Left cardiac atrium (tissue), 4 donors: Measurements from ENCODE around the gene ANKRD17. TPM values are rescaled to one million over a fixed set of nuclear protein-coding genes. Genes with fewer than 3 reads are reported as not detected.
A peak's percentile ranks its signal among the peaks of the same experiment; 100 is the strongest.
"Not testable (repeated sequence)": the region's sequence is repeated elsewhere in the genome, so short reads cannot be mapped to it uniquely, and the experiment has no call there.

ENCODE experiments used
- ATAC-seq, 2 donors: fragments of 200-7000 bp; cut with Tn5 transposase; one replicate each; pipeline ENCODE4 v1.9.1; 2020; ENCODE audit warnings: mild to moderate bottlenecking in 2 of 2, moderate library complexity in 2 of 2
- DNase-seq: peaks from one replicate; pipeline ENCODE4 v3.0.0-alpha.2; 2020
- intact Hi-C, 2 donors: fragments of 100-400 bp; cut with DNase I; formaldehyde crosslinking; loops; one replicate each; pipeline versions ENCODE4 v1.14.1 to v1.15.1; 2022 to 2023
- long read RNA-seq: library from polyadenylated mRNA; unstranded; transcript quantifications from one replicate; pipeline ENCODE4 v2.0.0, GENCODE V29; 2021
- total RNA-seq, 2 donors: library from RNA; stranded (reverse); fragmentation: NEBNext Ultra II Directional; extraction: Animal tissue kit (Norgen Biotek cat#: 25700); gene quantifications; one replicate each; pipeline ENCODE4 v1.2.1, GENCODE V29; 2021
- donor health status: DM: no; HTN: yes; CAD: no.
- donor health status: DM: no; HTN: yes; CAD: no; lungs with severe emphysema.
- donor health status: DM: yes; HTN: yes; CAD: no.
- donor health status: Dilated cardiomyopathy.

Gene ANKRD17, protein sequence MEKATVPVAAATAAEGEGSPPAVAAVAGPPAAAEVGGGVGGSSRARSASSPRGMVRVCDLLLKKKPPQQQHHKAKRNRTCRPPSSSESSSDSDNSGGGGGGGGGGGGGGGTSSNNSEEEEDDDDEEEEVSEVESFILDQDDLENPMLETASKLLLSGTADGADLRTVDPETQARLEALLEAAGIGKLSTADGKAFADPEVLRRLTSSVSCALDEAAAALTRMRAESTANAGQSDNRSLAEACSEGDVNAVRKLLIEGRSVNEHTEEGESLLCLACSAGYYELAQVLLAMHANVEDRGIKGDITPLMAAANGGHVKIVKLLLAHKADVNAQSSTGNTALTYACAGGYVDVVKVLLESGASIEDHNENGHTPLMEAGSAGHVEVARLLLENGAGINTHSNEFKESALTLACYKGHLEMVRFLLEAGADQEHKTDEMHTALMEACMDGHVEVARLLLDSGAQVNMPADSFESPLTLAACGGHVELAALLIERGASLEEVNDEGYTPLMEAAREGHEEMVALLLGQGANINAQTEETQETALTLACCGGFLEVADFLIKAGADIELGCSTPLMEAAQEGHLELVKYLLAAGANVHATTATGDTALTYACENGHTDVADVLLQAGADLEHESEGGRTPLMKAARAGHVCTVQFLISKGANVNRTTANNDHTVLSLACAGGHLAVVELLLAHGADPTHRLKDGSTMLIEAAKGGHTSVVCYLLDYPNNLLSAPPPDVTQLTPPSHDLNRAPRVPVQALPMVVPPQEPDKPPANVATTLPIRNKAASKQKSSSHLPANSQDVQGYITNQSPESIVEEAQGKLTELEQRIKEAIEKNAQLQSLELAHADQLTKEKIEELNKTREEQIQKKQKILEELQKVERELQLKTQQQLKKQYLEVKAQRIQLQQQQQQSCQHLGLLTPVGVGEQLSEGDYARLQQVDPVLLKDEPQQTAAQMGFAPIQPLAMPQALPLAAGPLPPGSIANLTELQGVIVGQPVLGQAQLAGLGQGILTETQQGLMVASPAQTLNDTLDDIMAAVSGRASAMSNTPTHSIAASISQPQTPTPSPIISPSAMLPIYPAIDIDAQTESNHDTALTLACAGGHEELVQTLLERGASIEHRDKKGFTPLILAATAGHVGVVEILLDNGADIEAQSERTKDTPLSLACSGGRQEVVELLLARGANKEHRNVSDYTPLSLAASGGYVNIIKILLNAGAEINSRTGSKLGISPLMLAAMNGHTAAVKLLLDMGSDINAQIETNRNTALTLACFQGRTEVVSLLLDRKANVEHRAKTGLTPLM (N-terminal part only)
- 10 to 100 TPM; 46.0 to 56.4 TPM for total RNA-seq
- long read RNA-seq, partial matches to known transcripts: 25 of 33 reads
- long read RNA-seq, other reads (novel, unspliced or antisense): 8 of 33 reads

- intact Hi-C loops: loop anchor here (2.0 to 10.0 kb wide), 3 partner anchors 37 to 190 kb away; partner anchors contain the start of gene COX18 (in 1 of the 2)
- DNase-seq: peak; percentile 95
- peak; percentile 93 for ATAC-seq
Measured at GRCh38 chr4:73258686-73259570, at the start of gene ANKRD17. TSS of gene ANKRD17 (minus strand) at chr4:73258798. CDS start at chr4:73258668, 130 bp downstream.

GRCh38 chr4:73308286-73308685, 49.7 kb upstream of the ANKRD17 start:
- no peak for DNase-seq
- intact Hi-C loops: no loop called here
- no peak for ATAC-seq

DNA sequence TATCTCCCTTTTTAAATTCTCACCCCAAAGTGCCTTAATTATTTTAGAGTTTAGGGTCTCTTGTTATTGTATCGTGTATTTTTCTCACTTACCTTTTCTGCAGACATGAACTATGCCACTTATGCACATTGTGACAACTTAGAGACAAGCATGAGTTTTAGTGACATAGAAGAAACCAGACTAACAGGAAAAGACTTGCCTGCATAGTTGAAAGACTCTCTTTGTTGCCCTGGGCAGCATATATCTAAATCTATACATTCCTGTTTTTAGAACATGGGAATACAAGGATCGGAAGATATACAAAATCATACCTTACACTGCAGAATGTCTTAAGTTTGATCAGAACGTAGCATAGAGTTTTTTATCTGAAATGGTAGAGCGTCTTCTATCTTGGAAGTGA, 45.1 kb upstream of the ANKRD17 start:
- DNase-seq (no peak), ATAC-seq (no peak)
- intact Hi-C loops: no loop called here

DNA sequence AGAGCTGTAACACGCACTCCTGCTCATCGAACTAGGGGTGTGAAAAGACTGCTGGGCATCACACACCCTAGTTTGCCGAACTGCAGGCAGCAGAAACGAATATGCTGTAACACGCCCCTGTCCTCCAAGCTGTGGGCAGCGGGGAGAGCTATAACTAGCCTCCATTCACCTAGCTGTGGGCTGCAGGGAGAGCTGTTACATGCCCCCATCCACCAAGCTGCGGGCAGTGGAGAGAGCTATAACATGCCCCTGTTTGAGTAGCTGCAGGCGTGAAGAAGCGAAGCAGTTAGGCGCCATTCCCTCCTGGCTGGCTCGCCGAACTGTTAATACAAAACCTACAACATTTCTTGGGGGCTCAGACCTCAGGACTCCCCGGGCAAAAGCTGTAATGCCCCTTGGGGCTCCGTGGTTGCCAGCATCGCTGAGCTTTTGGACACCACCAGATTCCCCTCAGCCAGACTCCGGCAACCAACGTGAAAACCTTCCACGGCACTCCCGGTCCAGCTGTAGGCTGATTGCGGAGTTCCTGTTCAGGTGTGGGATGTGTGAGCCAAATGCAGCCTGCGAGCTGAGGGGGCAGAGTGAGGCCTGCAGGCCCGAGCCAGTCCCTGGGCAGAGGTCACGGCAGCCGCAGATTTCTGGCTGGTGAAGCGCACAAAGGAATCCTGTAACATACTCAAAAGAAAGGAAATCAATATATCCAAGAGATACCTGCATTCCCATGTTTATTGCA, 41.1 kb upstream of the ANKRD17 start:
- no peak for ATAC-seq
- intact Hi-C loops: no loop called here
- DNase-seq: no peak

GRCh38 chr4:73292661-73293060, 34.1 kb upstream of the ANKRD17 start:
- intact Hi-C loops, DNase-seq, ATAC-seq: not testable (repeated sequence)

DNA sequence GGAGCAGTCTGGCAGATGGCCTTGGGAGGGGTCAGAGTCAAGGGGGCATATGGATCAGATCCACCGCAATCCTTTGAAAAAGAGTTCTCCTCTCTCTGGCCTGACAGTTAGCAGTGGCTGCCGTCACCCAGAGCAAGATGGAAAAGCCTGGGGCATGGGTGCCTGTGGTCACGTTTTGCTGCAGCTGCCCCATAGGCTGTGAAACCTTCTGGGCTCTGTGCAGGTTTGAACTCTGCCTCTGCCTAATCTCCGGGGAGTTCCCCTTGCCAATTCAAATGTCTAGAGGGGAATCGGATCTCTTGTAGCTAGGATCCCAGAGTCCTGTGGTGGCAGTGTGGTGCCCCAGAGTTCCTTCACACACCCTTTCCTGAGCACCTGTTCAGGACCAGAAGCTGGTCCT, 23.4 kb upstream of the ANKRD17 start:
- ATAC-seq: no peak
- intact Hi-C loops: no loop called here
- DNase-seq: no peak

DNA sequence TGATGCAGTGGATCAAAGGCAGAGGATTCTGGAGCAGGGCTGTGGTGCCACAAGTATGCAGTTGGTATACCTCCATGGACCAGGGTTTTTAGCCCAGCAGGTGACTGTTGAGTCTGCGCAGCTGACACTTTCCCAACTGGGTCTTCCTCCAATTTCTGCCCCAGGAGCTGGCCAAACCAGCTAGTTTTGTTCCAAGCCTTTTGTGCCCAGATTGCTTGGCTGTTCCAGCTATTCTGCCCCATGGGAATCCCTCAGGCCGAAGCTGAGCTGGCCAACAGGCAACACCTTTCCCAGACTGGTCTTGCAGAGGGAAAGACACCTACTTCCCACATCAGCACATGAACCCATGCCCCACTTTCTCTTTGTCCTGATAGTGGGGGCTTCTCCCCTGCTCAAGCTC, 22.8 kb upstream of the ANKRD17 start:
- ATAC-seq (peak in 1 of 2 donors; percentile 34), DNase-seq (no peak)
- intact Hi-C loops: no loop called here

- ATAC-seq: no peak
- no peak for DNase-seq
- intact Hi-C loops: no loop called here
Measured at GRCh38 chr4:73277201-73277600, 18.6 kb upstream of the ANKRD17 start.

- DNase-seq (no peak), ATAC-seq (no peak)
- intact Hi-C loops: no loop called here
Measured at GRCh38 chr4:73275318-73275654, 16.7 kb upstream of the ANKRD17 start.

- intact Hi-C loops: no loop called here
Measured at GRCh38 chr4:73272816-73273215, 14.2 kb upstream of the ANKRD17 start.

DNA sequence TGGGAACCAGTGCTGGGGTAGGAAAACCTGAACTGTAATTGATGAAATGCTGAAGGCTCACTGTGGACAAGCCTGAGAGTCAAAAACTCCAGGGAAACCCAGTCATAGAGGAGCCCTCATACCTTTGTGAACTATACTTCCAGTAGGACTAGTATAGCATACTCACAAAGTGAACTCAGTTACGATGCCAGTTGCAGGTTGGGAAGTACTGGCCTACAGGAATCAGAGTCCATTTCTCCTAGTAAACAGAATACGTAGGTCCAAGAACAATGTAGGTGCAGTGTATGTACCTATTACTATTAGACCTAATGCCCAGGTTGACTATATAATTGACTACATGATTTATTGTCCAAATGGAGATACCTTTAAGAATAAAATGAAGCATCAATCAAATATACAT, 8.5 kb upstream of the ANKRD17 start:
- intact Hi-C loops: no loop called here
- DNase-seq: no peak
- no peak for ATAC-seq

More at GRCh38 chr4:73272816-73273215, 14.2 kb upstream of the ANKRD17 start:
- ATAC-seq (no peak), DNase-seq (no peak)

GRCh38 chr4:73259571-73260090, 1.0 kb upstream of the ANKRD17 start:
- DNase-seq: no peak
- intact Hi-C loops: loop anchor here (2.0 to 10.0 kb wide), 3 partner anchors 37 to 191 kb away; partner anchors contain the start of gene COX18 (in 1 of the 2)
- ATAC-seq: peak in 1 of 2 donors; percentile 4

- intact Hi-C loops: loop anchor here (2.0 to 10.0 kb wide), 3 partner anchors 36 to 190 kb away; partner anchors contain the start of gene COX18 (in 1 of the 2)
- no peak for ATAC-seq
- no peak for DNase-seq
Measured at GRCh38 chr4:73258436-73258685, 237 bp downstream of the ANKRD17 start.

- ATAC-seq: peak; percentile 10 to 19
- intact Hi-C loops: loop anchor here (2.0 to 10.0 kb wide), 3 partner anchors 36 to 189 kb away; partner anchors contain the start of gene COX18 (in 1 of the 2)
- DNase-seq: peak; percentile 37
Measured at GRCh38 chr4:73257651-73258435, 755 bp downstream of the ANKRD17 start.

DNA sequence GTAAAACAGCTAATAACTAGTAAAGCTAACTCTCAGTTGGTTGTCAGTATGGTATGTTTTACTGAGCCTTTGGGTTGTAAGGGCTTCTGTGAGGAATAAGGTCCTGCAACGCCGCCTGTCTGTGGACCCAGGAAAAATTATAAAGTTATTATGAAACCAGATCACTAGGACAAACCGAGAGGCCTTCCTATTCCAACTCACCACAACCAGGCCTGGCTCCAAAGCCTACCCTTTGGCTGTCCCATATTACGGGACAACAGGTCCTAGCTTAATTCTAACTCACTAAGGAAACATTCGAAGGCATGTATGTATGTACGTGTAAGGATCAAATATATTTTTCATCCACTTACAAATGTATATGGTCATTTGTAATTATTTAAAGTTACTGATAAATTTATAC, 1.4 kb downstream of the ANKRD17 start:
- ATAC-seq: peak; percentile 29 to 46
- DNase-seq: peak; percentile 79
- intact Hi-C loops: loop anchor here (5.0 to 10.0 kb wide), 2 partner anchors 35 to 132 kb away; no protein-coding TSS in a partner anchor

GRCh38 chr4:73255847-73256246, 2.8 kb downstream of the ANKRD17 start:
- not testable (repeated sequence) for ATAC-seq, DNase-seq
- intact Hi-C loops: loop anchor here (5.0 to 10.0 kb wide), 2 partner anchors 34 to 131 kb away; no protein-coding TSS in a partner anchor
